Measurements from ENCODE around the gene NCOA7.

GRCh38 chr6:125754566-125754965 lies 36.2 kb upstream of the NCOA7 start:
- TF ChIP-seq, protein P1, sequence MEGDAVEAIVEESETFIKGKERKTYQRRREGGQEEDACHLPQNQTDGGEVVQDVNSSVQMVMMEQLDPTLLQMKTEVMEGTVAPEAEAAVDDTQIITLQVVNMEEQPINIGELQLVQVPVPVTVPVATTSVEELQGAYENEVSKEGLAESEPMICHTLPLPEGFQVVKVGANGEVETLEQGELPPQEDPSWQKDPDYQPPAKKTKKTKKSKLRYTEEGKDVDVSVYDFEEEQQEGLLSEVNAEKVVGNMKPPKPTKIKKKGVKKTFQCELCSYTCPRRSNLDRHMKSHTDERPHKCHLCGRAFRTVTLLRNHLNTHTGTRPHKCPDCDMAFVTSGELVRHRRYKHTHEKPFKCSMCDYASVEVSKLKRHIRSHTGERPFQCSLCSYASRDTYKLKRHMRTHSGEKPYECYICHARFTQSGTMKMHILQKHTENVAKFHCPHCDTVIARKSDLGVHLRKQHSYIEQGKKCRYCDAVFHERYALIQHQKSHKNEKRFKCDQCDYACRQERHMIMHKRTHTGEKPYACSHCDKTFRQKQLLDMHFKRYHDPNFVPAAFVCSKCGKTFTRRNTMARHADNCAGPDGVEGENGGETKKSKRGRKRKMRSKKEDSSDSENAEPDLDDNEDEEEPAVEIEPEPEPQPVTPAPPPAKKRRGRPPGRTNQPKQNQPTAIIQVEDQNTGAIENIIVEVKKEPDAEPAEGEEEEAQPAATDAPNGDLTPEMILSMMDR (IDR thresholded peaks at IDR 0.05) = no peak
- no peak for TF ChIP-seq POLR2A (IDR thresholded peaks at IDR 0.05)

All from suprapubic skin (tissue), 3 donors.